OCI-LY3 (cell line): ENCODE results near the gene KIF18A.

Experiments used
- EZH2phosphoT487 ChIP-seq: fragments of 200-600 bp; shearing (Covaris generic); IDR thresholded peaks from 2 replicates; pipeline ENCODE4 v1.6.1; 2018; ENCODE audit warnings: antibody characterized with exemption, mixed run types, low read depth
- TF ChIP-seq, protein P1 (sequence below): fragments of 200-600, 300-600 bp; sonication (generic); IDR thresholded peaks from 2 replicates; pipeline ENCODE4 v1.5.1; 2014; ENCODE audit warnings: antibody characterized with exemption, low read length, low read depth

- TF ChIP-seq, protein P1, sequence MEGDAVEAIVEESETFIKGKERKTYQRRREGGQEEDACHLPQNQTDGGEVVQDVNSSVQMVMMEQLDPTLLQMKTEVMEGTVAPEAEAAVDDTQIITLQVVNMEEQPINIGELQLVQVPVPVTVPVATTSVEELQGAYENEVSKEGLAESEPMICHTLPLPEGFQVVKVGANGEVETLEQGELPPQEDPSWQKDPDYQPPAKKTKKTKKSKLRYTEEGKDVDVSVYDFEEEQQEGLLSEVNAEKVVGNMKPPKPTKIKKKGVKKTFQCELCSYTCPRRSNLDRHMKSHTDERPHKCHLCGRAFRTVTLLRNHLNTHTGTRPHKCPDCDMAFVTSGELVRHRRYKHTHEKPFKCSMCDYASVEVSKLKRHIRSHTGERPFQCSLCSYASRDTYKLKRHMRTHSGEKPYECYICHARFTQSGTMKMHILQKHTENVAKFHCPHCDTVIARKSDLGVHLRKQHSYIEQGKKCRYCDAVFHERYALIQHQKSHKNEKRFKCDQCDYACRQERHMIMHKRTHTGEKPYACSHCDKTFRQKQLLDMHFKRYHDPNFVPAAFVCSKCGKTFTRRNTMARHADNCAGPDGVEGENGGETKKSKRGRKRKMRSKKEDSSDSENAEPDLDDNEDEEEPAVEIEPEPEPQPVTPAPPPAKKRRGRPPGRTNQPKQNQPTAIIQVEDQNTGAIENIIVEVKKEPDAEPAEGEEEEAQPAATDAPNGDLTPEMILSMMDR = no peak
- TF ChIP-seq EZH2phosphoT487 = no peak
Observed at GRCh38 chr11:27998552-27998951, 109.4 kb downstream of the KIF18A start.
